Retinal pigment epithelial cell (primary cell): ENCODE results near the gene CPA2.
"Not testable (repeated sequence)": the region's sequence is repeated elsewhere in the genome, so short reads cannot be mapped to it uniquely, and the experiment has no call there.

ENCODE experiments used
- DNase-seq: peaks from one replicate; pipeline ENCODE4 v3.0.0-alpha.2; 2010; ENCODE audit warnings: low read depth
- H3K4me3 ChIP-seq: 2 replicates; pipeline ENCODE4 v1.5.1; 2011; ENCODE audit warnings: mild to moderate bottlenecking, low read length, control low read depth, moderate library complexity
- TF ChIP-seq, protein P1 (sequence below): conservative IDR thresholded peaks from 2 replicates; pipeline ENCODE4 v1.5.1; 2011; ENCODE audit warnings: low read depth, low read length, control low read depth, inconsistent platforms

The CPA2 gene

DNA sequence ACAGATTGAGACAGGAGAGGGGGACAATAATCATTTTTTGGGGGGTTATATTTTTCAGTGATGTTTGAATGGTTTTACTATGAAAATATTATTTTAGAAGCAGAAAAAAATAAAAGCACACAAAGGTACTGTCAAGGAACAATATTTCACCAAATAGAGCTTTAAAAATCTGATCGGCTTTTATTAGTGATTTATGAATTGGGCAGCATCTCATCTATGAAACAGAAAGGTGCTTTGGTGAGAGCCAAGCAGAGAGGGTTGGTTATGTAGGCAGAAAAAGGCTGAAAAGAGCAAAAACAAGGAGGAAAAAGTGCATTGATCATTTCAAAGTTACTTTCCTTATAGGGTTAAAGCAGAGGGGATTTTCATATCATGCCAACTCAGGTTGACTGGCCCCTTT, 26.4 kb upstream of the CPA2 start:
- no peak for DNase-seq
- no peak overlapping the region for H3K4me3 ChIP-seq
- TF ChIP-seq, protein P1, sequence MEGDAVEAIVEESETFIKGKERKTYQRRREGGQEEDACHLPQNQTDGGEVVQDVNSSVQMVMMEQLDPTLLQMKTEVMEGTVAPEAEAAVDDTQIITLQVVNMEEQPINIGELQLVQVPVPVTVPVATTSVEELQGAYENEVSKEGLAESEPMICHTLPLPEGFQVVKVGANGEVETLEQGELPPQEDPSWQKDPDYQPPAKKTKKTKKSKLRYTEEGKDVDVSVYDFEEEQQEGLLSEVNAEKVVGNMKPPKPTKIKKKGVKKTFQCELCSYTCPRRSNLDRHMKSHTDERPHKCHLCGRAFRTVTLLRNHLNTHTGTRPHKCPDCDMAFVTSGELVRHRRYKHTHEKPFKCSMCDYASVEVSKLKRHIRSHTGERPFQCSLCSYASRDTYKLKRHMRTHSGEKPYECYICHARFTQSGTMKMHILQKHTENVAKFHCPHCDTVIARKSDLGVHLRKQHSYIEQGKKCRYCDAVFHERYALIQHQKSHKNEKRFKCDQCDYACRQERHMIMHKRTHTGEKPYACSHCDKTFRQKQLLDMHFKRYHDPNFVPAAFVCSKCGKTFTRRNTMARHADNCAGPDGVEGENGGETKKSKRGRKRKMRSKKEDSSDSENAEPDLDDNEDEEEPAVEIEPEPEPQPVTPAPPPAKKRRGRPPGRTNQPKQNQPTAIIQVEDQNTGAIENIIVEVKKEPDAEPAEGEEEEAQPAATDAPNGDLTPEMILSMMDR = no peak

DNA sequence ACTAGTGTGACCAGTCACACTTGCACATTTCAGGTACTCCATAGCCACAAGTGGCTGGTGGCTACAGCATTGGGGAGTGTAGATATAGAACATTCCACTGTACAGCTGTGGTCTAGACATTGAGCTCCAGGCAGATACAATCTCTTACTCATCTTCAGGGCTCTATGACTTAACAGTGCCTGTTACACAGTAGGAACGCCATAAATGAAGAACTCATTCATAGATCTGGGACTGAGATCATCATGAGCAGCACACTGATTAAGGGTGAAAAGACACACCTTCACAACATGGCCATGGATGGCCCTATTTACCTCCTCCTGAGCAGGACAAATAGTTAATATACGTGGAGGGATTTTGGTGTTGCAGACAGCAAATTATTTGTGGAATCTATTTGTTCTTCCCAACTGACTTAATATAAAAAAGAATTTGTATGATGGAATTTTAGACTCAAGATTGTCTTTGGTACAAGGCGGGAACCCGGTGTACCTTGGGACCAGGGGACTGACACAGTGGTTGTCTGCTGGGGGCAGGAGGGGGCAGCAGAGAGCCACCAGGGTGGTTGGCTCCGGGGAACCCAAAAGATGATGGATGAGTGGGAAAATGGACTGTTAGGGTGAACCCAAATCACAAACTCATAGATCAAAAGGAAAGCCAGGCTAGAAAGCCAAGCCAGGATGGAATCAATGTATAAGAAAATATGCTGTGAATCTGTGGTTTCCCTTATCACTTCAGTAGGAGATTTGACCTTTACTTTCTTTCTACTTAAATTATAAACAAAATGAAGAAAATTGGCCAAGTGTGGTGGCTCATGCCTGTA, 24.3 kb upstream of the CPA2 start:
- no peak overlapping the region for H3K4me3 ChIP-seq
- TF ChIP-seq, protein P1 = peak; percentile 96
- no peak for DNase-seq

DNA sequence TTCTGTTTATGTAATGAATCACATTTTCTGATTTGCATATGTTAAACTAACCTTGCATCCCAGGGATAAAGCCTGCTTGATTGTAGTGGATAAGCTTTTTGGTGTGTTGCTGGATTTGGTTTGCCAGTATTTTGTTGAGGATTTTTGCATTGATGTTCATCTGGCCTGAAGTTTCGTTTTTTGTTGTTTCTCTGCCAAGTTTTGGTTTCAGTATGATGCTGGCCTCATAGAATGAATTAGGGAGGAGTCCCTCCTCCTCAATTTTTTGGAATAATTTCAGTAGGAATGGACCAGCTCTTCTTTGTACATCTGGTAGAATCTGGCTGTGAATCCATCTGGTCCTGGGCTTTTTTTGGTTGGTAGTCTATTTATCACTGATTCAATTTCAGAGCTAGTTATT, 23.2 kb upstream of the CPA2 start:
- not testable (repeated sequence) for DNase-seq, H3K4me3 ChIP-seq

DNA sequence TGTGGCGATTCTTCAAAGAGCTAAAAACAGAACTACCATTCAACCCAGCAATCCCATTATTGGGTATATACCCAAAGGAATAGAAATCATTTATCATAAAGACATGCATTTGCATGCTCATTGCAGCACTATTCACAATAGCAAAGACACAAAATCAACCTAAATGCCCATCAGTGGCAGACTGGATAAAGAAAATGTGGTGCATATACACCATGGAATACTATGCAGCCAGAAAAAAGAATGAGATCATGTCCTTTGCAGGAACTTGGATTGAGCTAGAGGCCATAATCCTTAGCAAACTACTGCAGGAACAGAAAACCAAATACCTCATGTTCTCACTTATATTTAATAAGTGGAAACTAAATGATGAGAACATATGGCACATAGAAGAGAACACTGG, 20.2 kb upstream of the CPA2 start:
- H3K4me3 ChIP-seq, DNase-seq: not testable (repeated sequence)

DNA sequence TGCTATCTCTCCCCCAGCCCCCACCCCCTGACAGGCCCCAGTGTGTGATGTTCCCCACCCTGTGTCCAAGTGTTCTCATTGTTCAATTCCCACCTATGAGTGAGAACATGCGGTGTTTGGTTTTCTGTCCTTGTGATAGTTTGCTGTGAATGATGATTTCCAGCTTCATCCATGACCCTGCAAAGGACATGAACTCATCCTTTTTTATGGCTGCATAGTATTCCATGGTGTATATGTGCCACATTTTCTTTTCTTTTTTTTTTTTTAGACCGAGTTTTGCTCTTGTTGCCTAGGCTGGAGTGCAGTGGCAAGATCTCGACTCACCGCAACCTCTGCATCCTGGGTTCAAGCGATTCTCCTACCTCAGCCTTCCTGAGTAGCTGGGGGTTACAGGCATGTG, 17.8 kb upstream of the CPA2 start:
- not testable (repeated sequence) for H3K4me3 ChIP-seq, DNase-seq

DNA sequence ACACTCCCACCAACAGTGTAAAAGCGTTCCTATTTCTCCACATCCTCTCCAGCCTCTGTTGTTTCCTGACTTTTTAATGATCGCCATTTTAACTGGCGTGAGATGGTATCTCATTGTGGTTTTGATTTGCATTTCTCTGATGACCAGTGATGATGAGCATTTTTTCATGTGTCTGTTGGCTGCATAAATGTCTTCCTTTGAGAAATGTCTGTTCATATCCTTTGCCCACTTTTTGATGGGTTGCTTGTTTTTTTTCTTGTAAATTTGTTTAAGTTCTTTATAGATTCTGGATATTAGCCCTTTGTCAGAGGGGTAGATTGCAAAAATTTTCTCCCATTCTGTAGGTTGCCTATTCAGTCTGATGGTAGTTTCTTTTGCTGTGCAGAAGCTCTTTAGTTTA, 17.0 kb upstream of the CPA2 start:
- not testable (repeated sequence) for H3K4me3 ChIP-seq, DNase-seq

DNA sequence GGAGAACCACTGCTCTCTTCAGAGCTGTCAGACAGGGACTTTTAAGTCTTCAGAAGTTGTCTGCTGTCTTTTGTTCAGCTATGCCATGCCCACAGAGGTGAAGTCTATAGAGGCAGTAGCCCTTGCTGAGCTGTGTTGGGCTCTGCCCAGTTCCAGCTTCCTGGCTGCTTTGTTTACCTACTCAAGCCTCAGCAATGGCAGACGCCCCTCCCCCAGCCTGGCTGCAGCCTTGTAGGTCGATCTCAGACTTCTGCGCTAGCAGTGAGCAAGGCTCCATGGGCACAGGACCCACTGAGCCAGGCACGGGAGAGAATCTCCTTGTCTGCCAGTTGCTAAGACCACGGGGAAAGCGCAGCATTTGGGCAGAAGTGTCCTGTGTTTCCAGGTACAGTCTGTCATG, 12.1 kb upstream of the CPA2 start:
- H3K4me3 ChIP-seq = no peak overlapping the region
- TF ChIP-seq, protein P1 = no peak
- DNase-seq = no peak

DNA sequence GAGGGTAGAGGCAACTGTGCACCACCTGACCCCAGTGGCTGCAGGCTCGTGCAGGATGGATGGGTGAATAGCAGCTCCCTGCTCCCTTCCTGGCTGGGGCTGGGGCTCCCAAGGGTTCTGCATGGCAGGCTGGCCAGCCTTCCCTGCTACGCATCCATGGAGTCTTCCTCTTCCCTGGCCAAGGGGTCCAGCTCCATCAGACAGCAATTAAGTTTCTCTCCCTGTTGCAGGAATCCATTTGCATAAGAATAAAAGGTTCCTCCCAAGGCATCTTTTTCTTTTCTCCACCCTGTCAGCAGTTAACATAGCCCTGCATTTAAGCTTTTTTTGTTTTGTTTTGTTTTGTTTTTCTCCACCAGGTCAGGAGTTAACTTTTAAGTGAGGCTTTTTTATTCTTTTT, 10.0 kb upstream of the CPA2 start:
- no peak overlapping the region for H3K4me3 ChIP-seq
- TF ChIP-seq, protein P1 = no peak
- no peak for DNase-seq

DNA sequence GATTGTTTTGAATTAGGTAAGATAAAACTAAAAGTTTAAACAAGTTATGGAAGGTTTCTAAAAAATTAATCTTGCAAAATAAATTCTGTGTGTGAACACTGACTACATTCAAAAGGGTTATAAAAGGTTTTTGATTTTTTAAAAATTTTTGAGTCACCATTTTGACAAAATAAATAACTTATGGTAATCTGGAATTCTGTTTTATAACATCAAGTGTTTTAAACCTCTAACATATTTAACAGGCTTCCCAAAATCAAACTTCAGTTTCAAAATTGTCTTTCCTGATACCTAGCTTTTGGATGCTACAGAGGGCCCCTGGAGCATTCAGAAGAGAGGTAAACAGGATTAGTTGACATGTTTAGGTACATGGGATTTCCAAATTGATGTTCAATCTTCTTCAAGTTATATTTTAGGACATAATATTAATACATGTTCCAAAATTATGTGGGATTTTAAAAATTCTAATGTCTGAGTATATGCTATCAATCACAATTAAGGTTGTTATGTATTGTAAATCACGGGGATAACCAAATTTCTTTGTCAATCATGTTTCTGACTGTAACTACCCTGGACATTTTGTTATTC, 8.1 kb upstream of the CPA2 start:
- no peak overlapping the region for H3K4me3 ChIP-seq
- TF ChIP-seq, protein P1 = no peak
- no peak for DNase-seq
